Small intestine (tissue), 7 donors: ENCODE measurements around the gene USE1. TPM values are rescaled to one million over a fixed set of nuclear protein-coding genes. Genes with fewer than 3 reads are reported as not detected.
A peak's percentile ranks its signal among the peaks of the same experiment; 100 is the strongest.
"Not testable (repeated sequence)": the region's sequence is repeated elsewhere in the genome, so short reads cannot be mapped to it uniquely, and the experiment has no call there.

ENCODE experiments used
- DNase-seq, 2 donors: peaks; one replicate each; pipeline versions ENCODE4 v3.0.0 to v3.0.0-alpha.2; 2013
- FAIRE-seq: peaks from 2 replicates; lab custom pipeline; 2012; peaks lifted over from hg19 to GRCh38; lab: Jason Lieb, UNC
- H3K27ac ChIP-seq, 3 donors: one replicate each; pipeline ENCODE4 v1.5.1; 2013; ENCODE audit warnings: low read length in 2 of 3, mild to moderate bottlenecking in 2 of 3, control low read depth in 1 of 3, inconsistent platforms in 1 of 3, low read depth in 1 of 3, moderate library complexity in 1 of 3
- H3K27me3 ChIP-seq, 3 donors: one replicate each; pipeline ENCODE4 v1.6.1; 2013; ENCODE audit warnings: low read length in 3 of 3, inconsistent platforms in 1 of 3; ENCODE audit not compliant: control insufficient read depth in 3 of 3, insufficient read depth in 3 of 3
- H3K36me3 ChIP-seq, 3 donors: one replicate each; pipeline ENCODE4 v1.6.1; 2013; ENCODE audit warnings: low read length in 3 of 3, inconsistent platforms in 1 of 3, low read depth in 1 of 3, mild to moderate bottlenecking in 1 of 3, moderate library complexity in 1 of 3; ENCODE audit not compliant: control insufficient read depth in 3 of 3, insufficient read depth in 2 of 3
- H3K4me1 ChIP-seq, 3 donors: one replicate each; pipeline ENCODE4 v1.6.1; 2013; ENCODE audit warnings: low read length in 2 of 3, inconsistent platforms in 1 of 3, low read depth in 1 of 3, mild to moderate bottlenecking in 1 of 3, moderate library complexity in 1 of 3; ENCODE audit not compliant: control insufficient read depth in 3 of 3, insufficient read depth in 2 of 3
- H3K4me3 ChIP-seq, 3 donors: one replicate each; pipeline ENCODE4 v1.5.1; 2013; ENCODE audit warnings: low read length in 3 of 3, control low read depth in 1 of 3, inconsistent platforms in 1 of 3, low read depth in 1 of 3, mild to moderate bottlenecking in 1 of 3, moderate library complexity in 1 of 3
- H3K9me3 ChIP-seq, 2 donors: one replicate each; pipeline ENCODE4 v1.6.1; 2013; ENCODE audit warnings: low read depth in 1 of 2, low read length in 1 of 2; ENCODE audit not compliant: control insufficient read depth in 2 of 2, insufficient read depth in 1 of 2
- WGBS, 3 donors: extraction: QIAGEN DNeasy Blood & Tissue Kit; methylation state at CpG; one replicate each; pipeline ENCODE4 v1.1.7; 2013; 5-methylcytosine and 5-hydroxymethylcytosine counted together
- polyA plus RNA-seq, 4 donors: library from polyadenylated mRNA; stranded (reverse) in 3 of 4; unstranded in 1 of 4; fragments of 200-250 nt in 3 of 4; fragments of 120-200 nt in 1 of 4; gene quantifications; one replicate each; pipeline versions ENCODE4 v1.2.1 to v1.2.3, GENCODE V29; 2013
- donor health status: healthy with polysubstance abuse.
- donor health status: control.
- donor health status: control.
- donor health status: Bipolar disorder and iron deficiency.
- donor health status: healthy.

Gene USE1
- polyA plus RNA-seq, 4 donors, result 31.7 to 40.5 (median 37.2) TPM

GRCh38 chr19:17183271-17183761 is 31.8 kb upstream of the USE1 start:
- Histone ChIP-seq H3K27me3 (no peaks in the 10 kb centered on the region), H3K4me3 (no peak overlapping the region), H3K9me3 (no peaks in the 10 kb centered on the region), H3K27ac (peak overlapping the region in 2 of 3 donors; percentile 51 to 64), H3K4me1 (no peaks in the 10 kb centered on the region), H3K36me3 (peaks cover 8 to 62% (median 9%) of the 10 kb centered on the region in 3 donors)
- 74 to 82% (median 76%) methylated on average over 14 of the region's 14 CpGs for WGBS, 3 donors
- FAIRE-seq (no peak), DNase-seq (no peak)

GRCh38 chr19:17183858-17184321 is 31.3 kb upstream of the USE1 start:
- Histone ChIP-seq H3K27me3 (no peaks in the 10 kb centered on the region), H3K36me3 (peaks cover 8 to 67% (median 9%) of the 10 kb centered on the region in 3 donors), H3K27ac (peak overlapping the region in 2 of 3 donors; percentile 51 to 61), H3K9me3 (no peaks in the 10 kb centered on the region), H3K4me3 (no peak overlapping the region), H3K4me1 (no peaks in the 10 kb centered on the region)
- no peak for DNase-seq
- FAIRE-seq, result no peak
- WGBS, 3 donors, result 58 to 77% (median 67%) methylated on average over 11 of the region's 11 CpGs

GRCh38 chr19:17184371-17184841 is 30.8 kb upstream of the USE1 start:
- peaks cover 7 to 72% (median 12%) of the 10 kb centered on the region in 3 donors for H3K36me3 ChIP-seq
- DNase-seq (peak in 1 of 2 donors; percentile 57), FAIRE-seq (no peak)
- H3K4me1 ChIP-seq, result no peaks in the 10 kb centered on the region
- peak overlapping the region in 2 of 3 donors; percentile 51 to 61 for H3K27ac ChIP-seq
- H3K27me3 ChIP-seq, result no peaks in the 10 kb centered on the region
- no peaks in the 10 kb centered on the region for H3K9me3 ChIP-seq
- 73 to 82% (median 74%) methylated on average over 12 of the region's 12 CpGs for WGBS, 3 donors
- no peak overlapping the region for H3K4me3 ChIP-seq

- DNase-seq (no peak), FAIRE-seq (no peak)
- Histone ChIP-seq H3K4me3 (no peak overlapping the region), H3K36me3 (peaks cover 9 to 79% (median 14%) of the 10 kb centered on the region in 3 donors), H3K27ac (no peak overlapping the region), H3K4me1 (no peaks in the 10 kb centered on the region), H3K27me3 (no peaks in the 10 kb centered on the region), H3K9me3 (no peaks in the 10 kb centered on the region)
- WGBS, 3 donors, result 90 to 94% (median 91%) methylated on average over 8 of the region's 8 CpGs
Measured at GRCh38 chr19:17185590-17185989, 29.6 kb upstream of the USE1 start.

- H3K36me3 ChIP-seq, result peaks cover 24 to 82% (median 33%) of the 10 kb centered on the region in 3 donors
- not testable (repeated sequence) for DNase-seq, H3K4me1 ChIP-seq, H3K27me3 ChIP-seq, H3K9me3 ChIP-seq, FAIRE-seq, H3K27ac ChIP-seq, H3K4me3 ChIP-seq
- 82 to 95% (median 90%) methylated on average over 6 of the region's 6 CpGs for whole genome bisulfite sequencing, 3 donors
Measured at GRCh38 chr19:17191736-17192135, 23.4 kb upstream of the USE1 start.

GRCh38 chr19:17192751-17193150 is 22.4 kb upstream of the USE1 start:
- peaks cover 21 to 79% (median 33%) of the 10 kb centered on the region in 3 donors for H3K36me3 ChIP-seq
- 98% methylated on average over 26 of the region's 26 CpGs for WGBS, 3 donors
- no peaks in the 10 kb centered on the region for H3K9me3 ChIP-seq
- H3K4me3 ChIP-seq, result no peak overlapping the region
- DNase-seq, result no peak
- no peak overlapping the region for H3K27ac ChIP-seq
- no peaks in the 10 kb centered on the region for H3K4me1 ChIP-seq
- H3K27me3 ChIP-seq, result no peaks in the 10 kb centered on the region
- FAIRE-seq, result no peak

- 95 to 97% (median 95%) methylated on average over 15 to 16 of the region's 16 CpGs for WGBS, 3 donors
- no peak for FAIRE-seq
- H3K36me3 ChIP-seq, result peaks cover 17 to 79% (median 34%) of the 10 kb centered on the region in 3 donors
Measured at GRCh38 chr19:17194608-17195007, 20.5 kb upstream of the USE1 start.

GRCh38 chr19:17195106-17195505 is 20.1 kb upstream of the USE1 start:
- Histone ChIP-seq H3K4me1 (no peaks in the 10 kb centered on the region), H3K36me3 (peaks cover 17 to 81% (median 33%) of the 10 kb centered on the region in 3 donors), H3K4me3 (no peak overlapping the region), H3K9me3 (no peaks in the 10 kb centered on the region), H3K27ac (no peak overlapping the region), H3K27me3 (no peaks in the 10 kb centered on the region)
- WGBS, 3 donors, result 94 to 98% (median 97%) methylated on average over 21 to 23 of the region's 23 CpGs
- FAIRE-seq, result no peak
- no peak for DNase-seq

More at GRCh38 chr19:17194608-17195007, 20.5 kb upstream of the USE1 start:
- Histone ChIP-seq H3K4me3 (no peak overlapping the region), H3K27me3 (no peaks in the 10 kb centered on the region), H3K9me3 (no peaks in the 10 kb centered on the region), H3K27ac (no peak overlapping the region), H3K4me1 (no peaks in the 10 kb centered on the region)
- no peak for DNase-seq
